Stimulated activated CD4-positive, alpha-beta T cell treated with anti-CD3 and anti-CD28 coated beads, Interleukin-12 subunit alpha, Interleukin-12 subunit beta, amount 100 ng/mL, for 4 hours (primary cell): ENCODE data around the gene UGCG.
"Not testable (repeated sequence)": the region's sequence is repeated elsewhere in the genome, so short reads cannot be mapped to it uniquely, and the experiment has no call there.

Experiments used
- DNase-seq: peaks from one replicate; pipeline ENCODE4 v3.0.0-alpha.2; 2020

UGCG gene

DNA sequence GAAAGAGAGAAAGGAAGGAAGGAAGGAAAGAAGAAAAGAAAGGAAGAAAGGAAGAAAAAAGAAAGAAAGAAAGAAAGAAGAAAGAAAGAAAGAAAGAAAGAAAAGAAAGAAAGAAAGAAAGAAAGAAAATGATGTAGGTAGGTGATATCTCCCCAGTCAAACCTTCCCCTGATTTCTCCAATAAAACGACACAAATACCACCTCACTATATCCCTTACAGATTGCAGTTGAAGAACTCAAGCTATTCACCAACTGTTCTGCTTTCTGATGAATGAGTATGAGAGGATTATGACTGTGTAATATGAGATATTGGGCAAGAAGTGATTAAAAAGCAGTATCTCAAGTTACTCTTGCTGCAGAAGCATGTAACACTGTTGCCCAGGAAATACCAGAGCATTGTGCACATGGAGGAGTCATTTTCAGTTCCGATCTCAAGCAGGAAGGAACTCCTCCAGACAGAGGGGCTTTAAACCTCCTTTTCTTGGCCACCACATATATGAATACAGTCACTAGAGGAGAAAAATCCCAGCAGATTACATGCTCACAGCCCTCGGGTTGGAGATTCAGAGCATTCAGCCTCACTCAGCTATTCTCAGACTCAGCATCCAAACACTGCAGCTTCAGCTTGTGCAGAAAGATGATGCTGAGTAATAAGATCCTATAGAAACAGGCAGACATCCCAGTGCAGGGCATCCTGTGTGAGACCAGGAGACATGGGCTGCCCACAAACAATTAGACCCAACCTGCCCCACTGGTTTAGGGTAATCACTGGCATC, 61.4 kb downstream of the UGCG start:
- DNase-seq, result no peak

DNA sequence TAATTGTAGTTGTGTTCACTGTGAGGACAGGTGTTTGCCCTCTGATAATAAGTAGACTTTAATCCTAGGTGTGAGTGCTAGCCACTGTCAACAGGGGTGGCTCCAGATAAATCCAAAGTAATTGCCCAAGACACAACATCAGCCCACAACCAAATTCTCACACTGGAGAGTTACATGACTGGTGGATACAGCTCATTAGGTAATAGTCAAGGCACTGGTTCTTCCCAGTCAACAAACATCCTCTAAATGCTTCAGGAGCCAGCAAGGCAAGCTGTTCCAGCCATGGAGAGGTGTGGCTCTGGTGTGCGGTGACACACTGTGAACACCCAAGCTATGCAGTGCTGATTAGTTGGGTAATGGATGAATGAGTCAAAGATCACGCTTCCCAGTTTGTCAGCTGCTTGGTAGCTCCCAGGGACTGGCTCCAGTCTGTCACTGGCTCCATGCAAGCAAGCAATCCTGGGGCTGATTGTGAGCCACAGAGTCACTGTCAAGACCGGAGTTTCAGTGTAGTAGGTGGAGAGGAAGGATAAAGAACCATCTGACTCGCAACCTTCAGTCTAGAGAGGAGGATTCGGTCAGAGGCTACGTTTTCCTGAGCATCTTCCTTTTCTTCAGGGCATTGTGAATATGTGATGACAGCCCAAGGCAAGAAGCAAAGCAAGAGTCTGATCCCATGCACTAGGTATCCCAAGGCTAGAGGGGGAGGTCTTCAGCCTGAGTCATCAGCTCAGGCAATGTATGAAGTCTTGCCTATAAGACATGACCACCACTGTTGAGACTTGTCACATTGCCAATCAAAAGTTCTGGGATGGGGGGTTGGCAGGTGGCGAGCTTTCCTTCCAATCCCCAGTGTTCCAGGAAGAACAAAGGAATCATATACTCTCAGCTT, 63.1 kb downstream of the UGCG start:
- DNase-seq, result no peak

DNA sequence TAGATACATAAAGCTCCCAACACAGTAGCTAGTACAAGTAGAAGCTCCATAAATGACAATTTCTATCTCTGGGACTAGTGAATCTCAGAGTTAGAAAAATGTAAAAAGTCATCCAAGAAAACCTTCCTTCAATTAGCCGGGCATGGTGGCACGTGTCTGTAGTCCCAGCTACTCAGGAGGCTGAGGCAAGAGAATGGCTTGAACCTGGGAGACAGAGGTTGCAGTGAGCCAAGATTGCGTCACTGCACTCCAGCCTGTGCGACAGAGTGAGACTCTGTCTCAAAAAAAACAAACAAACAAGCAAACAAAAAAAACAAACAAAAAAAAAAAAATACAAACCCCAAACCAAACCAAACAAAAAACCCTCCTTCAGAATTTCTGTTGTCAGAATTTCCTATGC, 63.9 kb downstream of the UGCG start:
- DNase-seq, result not testable (repeated sequence)

DNA sequence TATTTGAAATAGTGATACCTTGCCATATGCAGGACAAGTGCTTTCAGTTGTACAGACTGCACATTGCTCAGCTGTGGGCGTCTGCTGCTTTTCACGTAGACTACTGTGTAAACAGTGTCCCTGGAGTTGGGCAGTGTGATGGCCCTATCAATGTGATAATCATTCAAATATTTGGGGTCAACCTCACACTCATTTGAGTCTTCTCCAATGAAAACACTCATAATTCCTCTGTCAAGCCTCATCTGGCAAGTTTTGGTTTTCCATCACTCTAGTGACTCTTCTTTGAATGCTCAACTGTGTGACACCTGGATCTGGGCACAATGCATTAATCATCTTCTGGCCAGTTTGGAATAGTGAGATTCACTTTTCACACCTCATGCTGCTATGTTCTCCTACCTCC, 64.4 kb downstream of the UGCG start:
- DNase-seq, result no peak

DNA sequence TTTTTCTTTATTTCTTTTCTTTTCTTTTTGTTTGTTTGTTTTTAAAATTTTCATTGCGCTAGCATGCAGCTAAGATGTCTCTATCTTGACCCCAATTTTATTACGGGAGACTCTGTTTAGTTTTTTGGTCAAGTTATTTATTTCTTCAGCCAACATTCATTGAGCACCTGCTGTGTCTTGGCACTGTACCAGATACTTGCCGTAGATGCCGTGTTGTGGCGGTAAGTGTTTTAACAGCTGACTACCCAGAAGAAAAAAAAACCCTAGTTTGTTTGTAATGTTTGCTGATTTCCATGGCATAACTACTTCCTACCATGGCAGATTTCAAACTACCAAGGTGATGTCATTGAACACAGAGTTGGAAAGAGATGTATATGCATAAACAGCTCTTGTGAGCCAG, 65.0 kb downstream of the UGCG start:
- no peak for DNase-seq

DNA sequence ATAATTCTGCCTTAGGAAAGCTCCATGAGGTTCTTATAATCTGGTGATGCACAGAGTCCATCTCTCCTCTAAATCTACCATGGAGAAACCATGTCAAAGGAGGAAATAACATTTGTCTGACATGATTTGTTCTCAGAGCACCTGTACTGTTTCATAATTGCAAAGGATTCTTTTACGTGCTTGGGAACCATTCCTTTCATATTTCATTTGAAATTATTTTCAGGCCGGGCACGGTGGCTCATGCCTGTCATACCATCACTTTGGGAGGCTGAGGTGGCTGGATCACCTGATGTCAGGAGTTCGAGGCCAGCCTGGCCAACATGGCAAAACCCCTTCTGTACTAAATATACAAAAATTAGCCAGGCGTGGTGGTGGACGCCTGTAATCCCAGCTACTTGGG, 65.4 kb downstream of the UGCG start:
- no peak for DNase-seq

DNA sequence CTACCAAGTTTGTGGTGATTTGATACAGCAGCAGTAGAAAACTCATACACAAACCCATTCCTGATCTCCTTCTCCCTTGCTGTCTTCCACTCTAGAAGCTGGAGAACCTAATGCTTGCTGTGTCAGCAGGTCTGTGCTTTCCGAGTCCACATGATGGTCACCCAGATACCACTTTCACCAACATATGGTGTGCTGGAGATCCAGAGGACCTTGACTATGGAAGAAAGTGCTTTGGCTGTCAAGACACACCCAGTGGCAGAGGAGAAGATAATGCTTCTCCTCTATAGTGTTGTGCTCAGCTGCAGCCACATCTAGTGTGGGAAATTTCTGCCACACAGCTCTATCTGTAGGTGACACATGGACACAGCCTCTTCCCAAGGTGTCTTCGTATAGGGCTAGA, 67.4 kb downstream of the UGCG start:
- no peak for DNase-seq

DNA sequence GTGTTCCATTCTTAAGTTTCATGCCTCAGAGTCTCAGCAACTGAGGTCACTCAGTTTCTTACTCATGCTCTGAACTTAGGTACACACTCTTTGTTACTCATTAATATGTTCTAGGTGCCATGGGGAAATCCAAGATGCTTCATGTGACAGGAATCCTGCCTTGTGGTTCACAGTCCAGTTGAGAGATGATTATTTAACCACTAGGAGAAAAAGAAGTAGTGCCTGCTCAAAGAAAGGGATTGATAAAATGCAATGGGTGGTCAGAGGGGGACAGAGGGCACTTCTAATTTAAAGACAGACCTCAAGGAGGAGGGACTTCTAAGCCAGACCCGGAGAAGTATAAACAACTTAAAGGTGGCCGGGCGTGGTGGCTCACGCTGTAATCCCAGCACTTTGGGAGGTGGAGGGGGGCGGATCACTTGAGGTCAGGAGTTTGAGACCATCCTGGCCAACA, 69.0 kb downstream of the UGCG start:
- DNase-seq, result no peak

DNA sequence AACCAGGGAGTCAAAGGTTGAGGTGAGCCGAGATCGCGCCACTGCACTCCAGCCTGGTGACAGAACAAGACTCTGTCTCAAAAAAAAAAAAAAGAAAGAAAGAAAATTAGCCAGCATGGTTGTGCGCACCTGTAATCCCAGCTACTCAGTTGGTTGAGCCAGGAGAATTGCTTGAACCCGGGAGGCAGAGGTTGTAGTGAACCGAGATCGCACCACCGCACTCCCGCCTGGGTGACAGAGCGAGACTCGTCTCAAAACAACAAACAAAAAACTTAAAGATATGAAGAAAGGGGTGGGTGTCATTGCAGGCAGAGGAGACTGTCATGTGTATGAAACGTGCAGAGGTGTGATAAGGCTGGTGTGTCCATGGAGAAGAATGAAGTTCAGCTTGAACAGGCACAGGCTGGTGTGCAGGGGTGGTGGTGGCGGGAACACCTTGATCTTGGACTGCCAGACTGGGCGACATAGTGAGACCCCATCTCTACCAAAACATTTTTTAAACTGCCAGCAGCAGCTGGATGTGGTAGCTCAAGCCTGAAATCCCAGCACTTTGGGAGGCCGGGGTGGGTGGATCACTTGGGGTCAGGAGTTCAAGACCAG, 69.6 kb downstream of the UGCG start:
- DNase-seq, result no peak

DNA sequence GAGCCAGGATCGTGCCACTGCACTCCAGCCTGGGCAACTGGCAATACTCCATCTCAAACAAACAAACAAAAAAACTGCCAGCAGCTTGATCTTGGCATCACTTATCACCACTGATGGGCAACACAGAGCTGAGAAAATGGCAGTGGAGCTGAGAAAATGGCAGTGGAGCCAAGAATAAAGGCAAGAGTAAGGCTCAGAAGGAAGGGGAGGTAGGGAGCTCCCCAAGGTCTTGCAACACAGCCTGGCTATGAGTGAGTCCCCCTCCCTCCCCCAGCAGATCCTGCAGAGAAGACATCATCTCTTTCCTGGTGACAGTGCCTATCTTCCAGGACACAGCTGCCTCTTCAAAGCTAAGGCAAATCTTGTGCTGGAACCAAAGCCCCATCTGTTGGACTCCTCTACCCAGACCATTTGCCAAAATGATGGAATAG, 70.3 kb downstream of the UGCG start:
- DNase-seq, result no peak

DNA sequence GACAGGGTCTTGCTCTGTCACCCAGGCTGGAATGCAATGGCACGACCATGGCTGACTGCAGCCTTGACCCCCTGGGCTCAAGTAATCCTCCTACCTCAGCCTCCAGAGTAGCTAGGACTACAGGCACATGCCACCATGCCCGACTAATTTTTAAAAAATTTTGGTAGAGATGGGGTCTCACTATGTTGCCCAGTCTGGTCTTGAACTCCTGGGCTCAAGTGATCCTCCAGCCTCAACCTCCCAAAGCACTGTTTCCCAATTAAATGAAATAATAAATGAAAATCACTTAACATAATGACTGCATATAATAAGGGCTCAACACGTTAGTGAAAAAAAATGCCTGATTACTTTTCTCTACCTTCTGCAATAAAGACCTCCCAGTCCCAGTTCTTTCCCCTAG, 71.0 kb downstream of the UGCG start:
- DNase-seq, result no peak

DNA sequence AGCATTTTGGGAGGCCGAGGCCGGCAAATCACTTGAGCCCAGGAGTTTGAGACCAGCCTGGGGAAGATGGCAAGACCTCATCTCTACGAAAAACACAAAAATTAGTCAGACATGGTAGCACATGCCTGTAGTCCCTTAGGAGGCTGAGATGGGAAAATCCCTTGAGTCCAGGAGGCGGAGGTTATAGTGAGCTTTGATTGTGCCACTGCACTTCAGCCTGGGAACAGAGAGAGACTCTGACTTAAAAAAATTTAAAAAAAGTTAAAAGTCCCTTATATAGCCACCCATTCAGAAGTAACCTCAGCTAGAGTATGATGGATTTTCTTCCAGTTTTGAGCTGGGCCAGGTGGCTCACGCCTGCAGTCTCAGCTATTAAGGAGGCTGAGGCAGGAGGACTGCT, 72.4 kb downstream of the UGCG start:
- no peak for DNase-seq

DNA sequence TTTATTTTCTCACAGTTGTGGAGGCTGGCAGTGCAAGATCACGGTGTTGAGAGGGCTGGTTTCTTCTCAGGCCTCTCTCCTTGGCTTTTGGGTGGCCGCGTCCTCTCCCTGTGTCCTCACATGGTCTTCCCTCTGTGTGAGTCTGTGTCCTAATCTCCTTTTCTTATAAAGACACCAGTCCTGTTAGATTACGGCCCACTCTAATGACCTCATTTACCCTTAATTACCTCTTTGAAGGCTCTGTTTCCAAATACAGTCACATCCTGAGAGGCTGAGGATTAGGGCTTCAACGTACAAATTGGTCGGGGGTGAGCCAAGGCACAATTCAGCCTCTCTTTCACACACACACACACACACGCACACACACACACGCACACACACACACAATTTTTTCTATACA, 73.0 kb downstream of the UGCG start:
- no peak for DNase-seq

DNA sequence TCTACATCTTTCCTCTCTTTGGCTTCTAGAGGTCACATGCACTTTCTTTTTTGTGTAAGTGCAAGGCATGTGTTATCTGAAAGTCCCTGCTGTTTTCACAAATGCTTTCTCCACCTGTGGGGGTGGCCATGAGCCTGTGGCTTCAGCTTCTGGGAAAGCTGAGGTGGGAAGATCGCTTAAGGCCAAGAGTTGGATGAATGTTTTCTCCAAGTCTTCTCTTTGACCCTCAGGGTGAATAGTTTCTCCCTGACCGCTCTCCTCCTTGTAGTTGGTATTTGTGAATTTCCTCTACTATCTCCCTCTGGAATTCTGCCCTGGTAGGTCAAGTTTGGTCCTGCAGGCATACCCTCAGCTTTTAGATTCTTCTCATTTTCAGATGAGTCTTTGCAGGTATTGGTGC, 74.2 kb downstream of the UGCG start:
- no peak for DNase-seq

DNA sequence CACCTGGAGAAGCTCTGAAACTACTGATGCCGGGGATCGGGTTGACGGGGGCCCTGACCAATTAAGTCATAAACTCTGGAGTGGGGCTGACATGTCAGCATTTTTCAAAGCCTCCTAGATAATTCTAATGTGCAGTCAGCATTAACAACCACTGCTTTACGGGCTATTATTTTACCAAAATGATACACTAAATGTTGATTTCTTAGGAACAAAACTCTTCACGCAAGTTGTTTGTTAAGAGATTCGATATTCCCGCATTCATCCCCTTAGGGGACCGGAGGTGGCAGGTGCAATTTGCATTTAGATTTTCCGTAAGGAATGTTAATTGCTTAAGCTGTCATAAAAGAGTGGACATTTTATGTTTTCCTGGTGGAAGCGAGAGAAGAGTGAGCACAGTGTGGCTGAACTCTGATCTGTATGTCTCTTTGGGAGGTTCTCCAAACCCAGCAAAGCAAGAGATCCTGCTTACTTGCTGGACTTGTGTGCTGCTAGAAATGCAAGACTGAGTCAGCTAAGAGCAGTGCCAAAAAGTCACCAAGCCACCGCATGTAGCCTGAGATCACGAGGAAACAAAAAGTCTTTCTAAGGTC, 77.6 kb downstream of the UGCG start:
- no peak for DNase-seq

DNA sequence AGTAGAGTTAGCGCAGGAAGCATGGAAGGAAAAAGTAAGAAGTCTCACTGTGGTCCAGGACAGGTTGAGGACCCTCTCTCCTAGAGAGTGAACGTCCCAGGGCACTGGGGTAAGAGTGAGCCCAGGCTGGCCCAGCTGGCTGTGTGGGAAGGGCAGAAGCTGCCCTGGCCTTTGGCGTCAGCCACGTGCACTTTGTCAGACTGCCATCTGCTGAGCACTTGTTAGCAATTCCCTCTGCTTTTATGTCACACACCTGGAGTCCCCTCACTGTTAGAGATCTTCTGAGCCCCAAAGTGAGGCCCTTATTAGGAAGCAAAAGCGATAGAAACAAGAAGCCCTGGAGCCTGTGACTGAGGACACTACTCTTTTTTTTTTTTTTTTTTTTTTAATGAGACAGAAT, 79.1 kb downstream of the UGCG start:
- no peak for DNase-seq

DNA sequence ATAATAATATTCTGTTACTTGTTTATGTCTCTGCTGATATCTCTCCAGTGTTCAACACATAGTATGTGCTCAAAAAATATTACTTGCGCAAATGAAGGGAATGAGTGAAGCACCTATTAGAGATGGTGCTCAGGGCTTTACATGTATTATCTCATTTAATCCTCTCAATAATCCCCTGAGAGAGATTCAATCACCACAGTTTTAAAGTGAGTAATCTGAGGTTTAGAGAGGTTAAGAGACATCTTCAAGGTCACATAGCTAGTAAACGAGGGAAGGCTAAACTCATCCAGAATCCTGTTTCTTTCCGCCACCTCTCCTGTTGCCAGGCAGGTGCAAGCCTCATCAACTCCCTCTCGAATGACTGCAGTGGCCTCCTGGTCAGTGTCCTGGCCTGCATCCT, 82.0 kb downstream of the UGCG start:
- DNase-seq, result no peak

DNA sequence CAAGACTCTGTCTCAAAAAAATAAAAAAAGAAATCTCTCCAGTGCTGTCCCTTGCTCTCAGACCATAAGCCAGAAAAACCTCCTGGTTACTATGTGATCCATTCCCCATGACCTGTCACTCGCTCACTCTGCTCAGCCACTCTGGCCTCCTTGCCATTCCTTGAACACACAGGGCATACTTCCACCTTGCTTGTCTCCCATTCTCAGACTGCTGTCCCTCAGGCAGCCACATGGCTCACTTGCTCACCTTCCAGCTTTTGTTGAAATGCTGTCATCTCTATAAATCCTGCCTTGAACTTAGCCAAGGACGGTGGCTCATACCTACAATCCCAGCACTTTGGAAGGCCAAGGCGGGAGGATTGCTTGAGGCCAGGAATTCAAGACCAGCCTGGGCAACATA, 82.9 kb downstream of the UGCG start:
- no peak for DNase-seq

DNA sequence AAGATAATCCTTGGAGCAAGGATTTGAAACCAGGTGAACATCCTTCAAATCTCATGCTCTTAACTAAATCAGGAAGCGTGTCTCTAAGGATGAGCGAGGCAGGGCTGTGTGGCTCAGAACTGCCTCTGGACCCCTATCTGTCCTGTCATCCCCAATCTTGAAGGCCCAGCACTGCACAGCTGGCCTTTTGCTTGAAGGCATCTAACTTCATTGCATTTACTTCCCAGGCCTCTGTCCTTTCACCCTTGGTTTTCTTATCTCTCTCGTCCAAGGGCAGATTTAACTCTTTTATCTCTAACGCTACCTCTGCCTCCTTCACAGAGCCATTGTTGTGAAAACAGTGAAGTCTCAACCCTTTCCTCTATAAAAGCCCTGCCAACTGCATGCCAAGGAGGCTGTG, 83.8 kb downstream of the UGCG start:
- no peak for DNase-seq

DNA sequence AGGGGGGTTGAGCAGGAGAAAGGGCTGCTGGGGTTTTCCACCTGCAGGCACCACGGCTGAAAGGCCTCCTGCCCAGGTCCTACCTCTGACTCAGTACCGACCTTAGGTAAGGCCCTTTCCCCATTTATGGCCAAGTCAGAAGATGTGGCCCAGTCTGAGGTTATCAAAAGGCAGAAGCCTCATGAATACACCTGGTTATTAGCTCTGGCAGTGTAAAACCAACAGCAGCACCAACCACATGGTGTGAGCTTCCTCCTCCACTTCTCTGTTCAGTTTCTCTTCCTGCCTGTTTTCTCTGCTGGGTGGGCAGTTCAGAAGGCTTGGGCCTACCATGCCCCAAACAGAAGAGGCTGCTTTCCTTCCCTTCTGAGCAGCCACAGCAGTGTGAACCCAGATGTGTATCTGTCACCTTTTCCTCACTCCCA, 86.9 kb downstream of the UGCG start:
- DNase-seq, result no peak

DNA sequence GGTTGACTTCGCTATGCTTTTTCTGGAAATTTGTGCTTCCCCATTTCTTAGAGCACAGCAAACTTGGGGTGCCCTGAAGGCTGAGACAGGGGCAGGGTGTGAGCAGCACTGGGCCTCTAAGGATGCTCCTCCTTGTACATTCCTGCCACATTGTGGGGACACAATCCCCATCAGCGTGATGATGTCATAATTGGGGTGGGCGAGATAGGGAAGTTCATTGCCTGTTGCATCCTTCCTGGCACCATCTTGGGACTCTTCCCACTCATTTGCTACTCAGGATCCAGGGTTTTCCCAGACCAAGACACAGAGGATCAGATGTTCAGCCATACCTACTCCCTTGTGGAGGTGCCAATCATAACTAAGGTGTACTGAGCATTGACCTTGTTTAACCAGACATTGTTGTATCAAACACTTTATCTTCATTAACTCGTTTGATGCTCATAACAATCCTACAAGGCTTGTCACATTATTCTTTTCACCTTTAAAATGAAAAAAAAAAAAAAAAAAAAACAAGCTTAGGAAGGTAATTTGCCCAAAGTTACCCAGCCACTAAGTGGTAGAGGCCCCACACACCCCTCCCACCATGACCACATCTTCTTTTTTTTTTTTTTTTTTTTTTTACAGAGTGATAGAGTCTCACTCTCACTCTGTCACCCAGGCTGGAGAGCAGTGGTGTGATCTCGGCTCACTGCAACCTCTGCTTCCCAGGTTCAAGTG, 87.6 kb downstream of the UGCG start:
- no peak for DNase-seq
